Fibroblast of lung (primary cell): ENCODE measurements around the gene PRDM16.

Experiments used
- CTCF ChIP-seq, 2 donors: IDR thresholded peaks in 1 of 2; conservative IDR thresholded peaks in 1 of 2; 1 replicate in 1 of 2; 2 replicates in 1 of 2; pipeline ENCODE4 v1.5.1; 2011 to 2012; ENCODE audit warnings: low read length in 2 of 2, control low read depth in 1 of 2, inconsistent platforms in 1 of 2, low read depth in 1 of 2, mild to moderate bottlenecking in 1 of 2
- EZH2 ChIP-seq: IDR thresholded peaks from 2 replicates; pipeline ENCODE4 v1.5.1; 2012; ENCODE audit warnings: low read length, control low read depth, mild to moderate bottlenecking; ENCODE audit errors: missing control alignments

GRCh38 chr1:3113741-3114056 lies 44.7 kb downstream of the PRDM16 start:
- TF ChIP-seq CTCF (conservative IDR thresholded peaks at IDR 0.05 in 1 of 2, IDR thresholded peaks at IDR 0.05 in 1 of 2; ENCODE audit: low read depth in 1 of 2, low read length in 2 of 2), result no peak
- TF ChIP-seq EZH2, result no peak
